Uterus (tissue), 2 donors: ENCODE results near the gene HLA-DOA.

Experiments
- CTCF ChIP-seq, 4 experiments: fragments of 200-600 bp in 2 of 4; fragments of 450-650 bp in 2 of 4; sonication (generic) in 2 of 4; IDR thresholded peaks; one replicate each; pipeline ENCODE4 v1.5.1; 2016 to 2019; ENCODE audit warnings: antibody characterized with exemption in 4 of 4, mild to moderate bottlenecking in 2 of 4, moderate library complexity in 1 of 4
- POLR2A ChIP-seq, 2 donors: fragments of 450-650 bp; IDR thresholded peaks; one replicate each; pipeline ENCODE4 v1.6.1; 2016; ENCODE audit warnings: antibody characterized with exemption in 2 of 2, mild to moderate bottlenecking in 1 of 2, moderate library complexity in 1 of 2

- TF ChIP-seq CTCF (IDR thresholded peaks at IDR 0.05) (no peak), POLR2A (IDR thresholded peaks at IDR 0.05) (no peak)
Observed at GRCh38 chr6:32991972-32992371, 17.4 kb downstream of the HLA-DOA start.
